ENCODE measurements around the gene OSBPL2.

The OSBPL2 gene

GRCh38 chr20:62208061-62208794 lies 30.1 kb upstream of the OSBPL2 start:
- TF ChIP-seq CTCF (IDR thresholded peaks at IDR 0.05; ENCODE audit: low read depth, low read length), result no peak
- DNase-seq (ENCODE audit: extremely low read depth, low read depth), result no peak

- no peak for DNase-seq (ENCODE audit: extremely low read depth, low read depth)
Measured at GRCh38 chr20:62208795-62209755, 29.2 kb upstream of the OSBPL2 start.

GRCh38 chr20:62209850-62210495 lies 28.3 kb upstream of the OSBPL2 start:
- no peak for TF ChIP-seq CTCF (IDR thresholded peaks at IDR 0.05; ENCODE audit: low read depth, low read length)
- DNase-seq (ENCODE audit: extremely low read depth, low read depth), result no peak

More at GRCh38 chr20:62208795-62209755, 29.2 kb upstream of the OSBPL2 start:
- TF ChIP-seq CTCF (IDR thresholded peaks at IDR 0.05; ENCODE audit: low read depth, low read length), result no peak

GRCh38 chr20:62210496-62210855 lies 27.8 kb upstream of the OSBPL2 start:
- TF ChIP-seq CTCF (IDR thresholded peaks at IDR 0.05; ENCODE audit: low read depth, low read length), result no peak
- DNase-seq (ENCODE audit: extremely low read depth, low read depth), result no peak

GRCh38 chr20:62211216-62211615 lies 27.1 kb upstream of the OSBPL2 start:
- no peak for DNase-seq (ENCODE audit: extremely low read depth, low read depth)
- TF ChIP-seq CTCF (IDR thresholded peaks at IDR 0.05; ENCODE audit: low read depth, low read length), result no peak

GRCh38 chr20:62211769-62212288 lies 26.5 kb upstream of the OSBPL2 start:
- no peak for DNase-seq (ENCODE audit: extremely low read depth, low read depth)
- TF ChIP-seq CTCF (IDR thresholded peaks at IDR 0.05; ENCODE audit: low read depth, low read length), result no peak

All from AG09319 (cell line).